HL-60 (cell line): ENCODE measurements around the gene LY9.

Experiments used
- POLR2AphosphoS5 ChIP-seq: IDR thresholded peaks from 2 replicates; pipeline ENCODE4 v1.6.1; 2012; ENCODE audit warnings: low read depth
- TF ChIP-seq, protein P1 (sequence below): IDR thresholded peaks from one replicate; pipeline ENCODE4 v1.5.1; 2011; ENCODE audit warnings: low read length, control low read depth, inconsistent platforms; ENCODE audit not compliant: insufficient read depth
- TF ChIP-seq, protein P2 (sequence below): IDR thresholded peaks from 2 replicates; pipeline ENCODE4 v1.6.1; 2012; ENCODE audit warnings: low read depth; ENCODE audit not compliant: insufficient replicate concordance

DNA sequence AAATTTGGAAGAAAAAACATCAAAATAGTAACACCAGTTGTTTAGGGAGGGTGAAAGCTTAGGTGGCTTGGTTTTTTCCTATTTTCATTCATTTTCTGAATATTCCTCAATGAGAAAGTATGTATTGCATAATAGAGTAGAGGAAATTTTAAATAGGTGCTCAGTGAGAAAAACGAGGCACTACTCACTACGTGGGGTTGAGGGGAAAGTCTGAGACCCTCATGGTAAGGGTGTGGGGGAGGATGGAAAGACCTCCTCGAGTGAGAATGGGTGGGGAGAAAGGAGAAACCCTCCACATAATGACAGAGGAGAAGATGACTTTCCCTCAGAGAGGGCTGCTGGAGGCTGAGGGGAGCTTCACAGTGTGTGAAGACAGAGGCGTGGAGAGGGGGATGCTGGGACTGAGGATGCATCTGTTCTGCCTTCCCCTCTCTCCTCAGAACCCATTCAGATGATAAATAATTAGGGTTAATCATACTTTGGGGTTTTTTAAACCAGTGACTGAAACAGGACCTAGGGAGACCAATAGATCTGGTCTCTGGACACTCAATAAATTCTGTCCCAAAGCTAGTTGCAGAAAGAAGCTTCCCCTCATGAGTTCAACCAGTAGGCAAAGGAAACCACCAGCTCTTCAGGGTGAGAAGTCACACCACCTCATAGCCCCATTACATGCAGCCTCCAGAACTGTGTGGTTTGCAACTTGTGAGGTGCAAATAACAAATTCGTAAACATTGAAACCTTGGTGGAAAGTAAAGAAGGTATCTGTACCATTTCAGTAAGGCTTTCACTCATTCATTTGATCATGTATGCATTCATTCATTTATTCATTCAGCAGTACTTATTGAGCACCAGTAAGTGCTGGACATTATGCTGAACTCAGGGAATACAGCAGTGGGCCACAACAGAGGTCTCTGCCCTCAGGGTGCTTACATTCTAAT, 39.8 kb upstream of the LY9 start:
- TF ChIP-seq, protein P1, sequence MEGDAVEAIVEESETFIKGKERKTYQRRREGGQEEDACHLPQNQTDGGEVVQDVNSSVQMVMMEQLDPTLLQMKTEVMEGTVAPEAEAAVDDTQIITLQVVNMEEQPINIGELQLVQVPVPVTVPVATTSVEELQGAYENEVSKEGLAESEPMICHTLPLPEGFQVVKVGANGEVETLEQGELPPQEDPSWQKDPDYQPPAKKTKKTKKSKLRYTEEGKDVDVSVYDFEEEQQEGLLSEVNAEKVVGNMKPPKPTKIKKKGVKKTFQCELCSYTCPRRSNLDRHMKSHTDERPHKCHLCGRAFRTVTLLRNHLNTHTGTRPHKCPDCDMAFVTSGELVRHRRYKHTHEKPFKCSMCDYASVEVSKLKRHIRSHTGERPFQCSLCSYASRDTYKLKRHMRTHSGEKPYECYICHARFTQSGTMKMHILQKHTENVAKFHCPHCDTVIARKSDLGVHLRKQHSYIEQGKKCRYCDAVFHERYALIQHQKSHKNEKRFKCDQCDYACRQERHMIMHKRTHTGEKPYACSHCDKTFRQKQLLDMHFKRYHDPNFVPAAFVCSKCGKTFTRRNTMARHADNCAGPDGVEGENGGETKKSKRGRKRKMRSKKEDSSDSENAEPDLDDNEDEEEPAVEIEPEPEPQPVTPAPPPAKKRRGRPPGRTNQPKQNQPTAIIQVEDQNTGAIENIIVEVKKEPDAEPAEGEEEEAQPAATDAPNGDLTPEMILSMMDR = no peak
- TF ChIP-seq POLR2AphosphoS5 = no peak
- TF ChIP-seq, protein P2, sequence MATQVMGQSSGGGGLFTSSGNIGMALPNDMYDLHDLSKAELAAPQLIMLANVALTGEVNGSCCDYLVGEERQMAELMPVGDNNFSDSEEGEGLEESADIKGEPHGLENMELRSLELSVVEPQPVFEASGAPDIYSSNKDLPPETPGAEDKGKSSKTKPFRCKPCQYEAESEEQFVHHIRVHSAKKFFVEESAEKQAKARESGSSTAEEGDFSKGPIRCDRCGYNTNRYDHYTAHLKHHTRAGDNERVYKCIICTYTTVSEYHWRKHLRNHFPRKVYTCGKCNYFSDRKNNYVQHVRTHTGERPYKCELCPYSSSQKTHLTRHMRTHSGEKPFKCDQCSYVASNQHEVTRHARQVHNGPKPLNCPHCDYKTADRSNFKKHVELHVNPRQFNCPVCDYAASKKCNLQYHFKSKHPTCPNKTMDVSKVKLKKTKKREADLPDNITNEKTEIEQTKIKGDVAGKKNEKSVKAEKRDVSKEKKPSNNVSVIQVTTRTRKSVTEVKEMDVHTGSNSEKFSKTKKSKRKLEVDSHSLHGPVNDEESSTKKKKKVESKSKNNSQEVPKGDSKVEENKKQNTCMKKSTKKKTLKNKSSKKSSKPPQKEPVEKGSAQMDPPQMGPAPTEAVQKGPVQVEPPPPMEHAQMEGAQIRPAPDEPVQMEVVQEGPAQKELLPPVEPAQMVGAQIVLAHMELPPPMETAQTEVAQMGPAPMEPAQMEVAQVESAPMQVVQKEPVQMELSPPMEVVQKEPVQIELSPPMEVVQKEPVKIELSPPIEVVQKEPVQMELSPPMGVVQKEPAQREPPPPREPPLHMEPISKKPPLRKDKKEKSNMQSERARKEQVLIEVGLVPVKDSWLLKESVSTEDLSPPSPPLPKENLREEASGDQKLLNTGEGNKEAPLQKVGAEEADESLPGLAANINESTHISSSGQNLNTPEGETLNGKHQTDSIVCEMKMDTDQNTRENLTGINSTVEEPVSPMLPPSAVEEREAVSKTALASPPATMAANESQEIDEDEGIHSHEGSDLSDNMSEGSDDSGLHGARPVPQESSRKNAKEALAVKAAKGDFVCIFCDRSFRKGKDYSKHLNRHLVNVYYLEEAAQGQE = no peak
